Left kidney (tissue), 2 donors: ENCODE measurements around the gene FKBP1A. TPM values are rescaled to one million over a fixed set of nuclear protein-coding genes. Genes with fewer than 3 reads are reported as not detected.

ENCODE experiments used
- DNase-seq: peaks from one replicate; pipeline ENCODE4 v3.0.0-alpha.2; 2013
- polyA plus RNA-seq: library from polyadenylated mRNA; unstranded; fragments of 120-200 nt; gene quantifications from one replicate; pipeline ENCODE4 v1.2.1, GENCODE V29; 2013; ENCODE audit not compliant: insufficient read length

FKBP1A gene
- polyA plus RNA-seq, 1 donor: 362 TPM

GRCh38 chr20:1320902-1321653 lies 71.8 kb downstream of the FKBP1A start:
- no peak for DNase-seq

DNA sequence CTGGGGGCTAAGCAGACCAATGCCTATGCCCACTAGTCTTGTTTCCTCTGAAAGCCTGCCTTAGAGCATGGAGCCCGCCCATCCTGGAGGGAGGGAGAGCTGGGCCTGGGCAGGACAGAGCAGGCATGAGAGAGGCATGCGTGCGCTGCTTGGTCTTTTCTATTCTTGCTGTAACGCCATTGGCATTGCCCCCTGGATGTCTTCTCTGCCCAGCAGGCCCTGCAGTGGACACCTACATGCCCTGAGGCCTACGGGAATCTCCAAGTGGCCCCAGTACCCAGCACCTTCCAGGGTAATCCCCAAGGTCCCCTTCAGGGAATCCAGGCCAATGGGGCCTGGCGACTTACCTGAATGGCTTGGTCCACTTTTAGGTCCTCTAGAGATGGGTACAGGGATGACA lies 72.8 kb downstream of the FKBP1A start:
- no peak for DNase-seq

- DNase-seq: no peak
Observed at GRCh38 chr20:1319462-1319861, 73.4 kb downstream of the FKBP1A start.

GRCh38 chr20:1319051-1319450 lies 73.8 kb downstream of the FKBP1A start:
- DNase-seq: no peak

Other genes starting within 250 kb of the FKBP1A start
- gene TMEM74B, start 208.1 kb downstream of the FKBP1A start, polyA plus RNA-seq: 5.2 TPM
- 0.43 TPM for gene C20orf202, start 189.6 kb downstream of the FKBP1A start, polyA plus RNA-seq
- not detected for gene RAD21L1, start 167.0 kb downstream of the FKBP1A start, polyA plus RNA-seq
- gene SNPH, start 126.8 kb downstream of the FKBP1A start, polyA plus RNA-seq: 3.3 TPM
- 1.7 TPM for gene SDCBP2, start 63.9 kb downstream of the FKBP1A start, polyA plus RNA-seq
- gene NSFL1C, start 73.8 kb upstream of the FKBP1A start, polyA plus RNA-seq: 104 TPM
- gene SIRPB2, start 98.4 kb upstream of the FKBP1A start, polyA plus RNA-seq: 0.88 TPM
- not detected for gene SIRPD, start 164.7 kb upstream of the FKBP1A start, polyA plus RNA-seq
- 0.30 TPM for gene SIRPB1, start 227.0 kb upstream of the FKBP1A start, polyA plus RNA-seq